Esophagus muscularis mucosa (tissue), 4 donors: ENCODE results near the gene TGFBR2.

Experiments
- CTCF ChIP-seq, 3 experiments: fragments of 200-600 bp in 2 of 3; fragments of 450-650 bp in 1 of 3; sonication (generic) in 2 of 3; IDR thresholded peaks; one replicate each; pipeline ENCODE4 v1.5.1; 2017 to 2019; ENCODE audit warnings: antibody characterized with exemption in 3 of 3, mild to moderate bottlenecking in 2 of 3, moderate library complexity in 1 of 3
- EP300 ChIP-seq: sonication (generic); formaldehyde crosslinking; IDR thresholded peaks from one replicate; pipeline ENCODE4 v1.6.1; 2017; ENCODE audit warnings: antibody characterized with exemption
- POLR2A ChIP-seq: fragments of 450-650 bp; IDR thresholded peaks from one replicate; pipeline ENCODE4 v1.6.1; 2017; ENCODE audit warnings: antibody characterized with exemption, moderate library complexity, mild to moderate bottlenecking, low read depth
- POLR2AphosphoS5 ChIP-seq, 2 donors: sonication (generic); formaldehyde crosslinking; IDR thresholded peaks; one replicate each; pipeline ENCODE4 v1.6.1; 2017; ENCODE audit warnings: antibody characterized with exemption in 2 of 2

DNA sequence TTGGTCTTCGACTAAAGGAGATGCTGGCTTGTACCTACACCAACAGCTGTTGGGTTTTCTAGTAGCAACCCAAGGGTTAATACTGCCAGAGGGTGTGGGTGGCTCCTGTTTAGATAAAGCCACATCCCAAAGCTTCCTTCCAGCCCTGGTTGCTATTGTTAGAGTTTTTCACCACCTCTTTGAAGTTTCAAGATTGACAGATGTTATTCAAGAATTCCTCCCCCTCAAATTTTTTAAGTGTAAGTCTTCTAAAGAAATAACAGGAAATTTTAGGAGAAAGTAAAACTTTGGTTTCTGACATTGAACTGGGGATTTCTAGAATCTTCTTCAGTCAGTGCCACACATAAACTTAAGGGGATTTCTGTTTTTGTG is 60.9 kb downstream of the TGFBR2 start:
- no peak for TF ChIP-seq CTCF (IDR thresholded peaks at IDR 0.05)
- TF ChIP-seq POLR2AphosphoS5 (IDR thresholded peaks at IDR 0.05), result no peak
- no peak for TF ChIP-seq POLR2A
- TF ChIP-seq EP300, result no peak
